GM10266 (cell line): Measurements from ENCODE around the gene SDF2L1.
"Not testable (repeated sequence)": the region's sequence is repeated elsewhere in the genome, so short reads cannot be mapped to it uniquely, and the experiment has no call there.

Source experiments
- DNase-seq: peaks from one replicate; pipeline ENCODE4 v3.0.0; 2012; ENCODE audit errors: extremely low spot score
- TF ChIP-seq, protein P1 (sequence below): IDR thresholded peaks from 2 replicates; pipeline ENCODE4 v1.5.1; 2012; ENCODE audit warnings: mild to moderate bottlenecking, low read depth; ENCODE audit not compliant: control insufficient read depth, insufficient read depth; ENCODE audit errors: missing control alignments

Gene SDF2L1, protein sequence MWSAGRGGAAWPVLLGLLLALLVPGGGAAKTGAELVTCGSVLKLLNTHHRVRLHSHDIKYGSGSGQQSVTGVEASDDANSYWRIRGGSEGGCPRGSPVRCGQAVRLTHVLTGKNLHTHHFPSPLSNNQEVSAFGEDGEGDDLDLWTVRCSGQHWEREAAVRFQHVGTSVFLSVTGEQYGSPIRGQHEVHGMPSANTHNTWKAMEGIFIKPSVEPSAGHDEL

DNA sequence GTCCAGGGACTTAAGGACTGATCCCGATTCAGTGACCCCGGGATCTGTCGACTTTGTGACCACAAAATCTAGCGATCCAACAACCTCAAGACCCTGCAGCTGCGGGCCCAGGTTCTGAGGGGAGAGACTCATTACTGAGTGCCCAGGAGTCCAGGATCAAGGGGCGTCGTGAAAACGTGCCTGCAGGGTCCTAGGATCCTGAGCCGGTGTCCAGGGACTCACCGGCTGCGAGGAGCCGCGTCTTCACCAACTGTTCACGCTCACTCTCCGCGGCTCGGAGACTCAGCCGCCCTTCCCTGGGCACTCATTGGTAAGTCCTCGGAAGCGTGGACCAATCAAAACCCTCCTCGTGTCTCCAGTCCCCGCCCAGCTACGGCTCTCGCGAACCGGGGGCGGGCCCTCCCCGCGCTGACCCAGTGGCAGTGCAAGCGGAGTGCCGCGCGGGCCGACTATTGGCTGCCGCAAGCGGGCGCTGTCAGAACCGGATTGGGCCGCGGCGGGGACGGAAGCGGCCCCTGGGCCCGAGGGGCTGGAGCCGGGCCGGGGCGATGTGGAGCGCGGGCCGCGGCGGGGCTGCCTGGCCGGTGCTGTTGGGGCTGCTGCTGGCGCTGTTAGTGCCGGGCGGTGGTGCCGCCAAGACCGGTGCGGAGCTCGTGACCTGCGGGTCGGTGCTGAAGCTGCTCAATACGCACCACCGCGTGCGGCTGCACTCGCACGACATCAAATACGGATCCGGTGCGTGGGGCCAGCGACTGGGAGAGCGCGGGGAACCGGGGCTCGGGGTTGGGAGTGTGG, at the start of gene SDF2L1:
Gene SDF2L1, plus strand, starts transcription at position 514 of the 795 bp plus-strand sequence. Its CDS starts 35 bp downstream, at position 549.
- TF ChIP-seq, protein P1, sequence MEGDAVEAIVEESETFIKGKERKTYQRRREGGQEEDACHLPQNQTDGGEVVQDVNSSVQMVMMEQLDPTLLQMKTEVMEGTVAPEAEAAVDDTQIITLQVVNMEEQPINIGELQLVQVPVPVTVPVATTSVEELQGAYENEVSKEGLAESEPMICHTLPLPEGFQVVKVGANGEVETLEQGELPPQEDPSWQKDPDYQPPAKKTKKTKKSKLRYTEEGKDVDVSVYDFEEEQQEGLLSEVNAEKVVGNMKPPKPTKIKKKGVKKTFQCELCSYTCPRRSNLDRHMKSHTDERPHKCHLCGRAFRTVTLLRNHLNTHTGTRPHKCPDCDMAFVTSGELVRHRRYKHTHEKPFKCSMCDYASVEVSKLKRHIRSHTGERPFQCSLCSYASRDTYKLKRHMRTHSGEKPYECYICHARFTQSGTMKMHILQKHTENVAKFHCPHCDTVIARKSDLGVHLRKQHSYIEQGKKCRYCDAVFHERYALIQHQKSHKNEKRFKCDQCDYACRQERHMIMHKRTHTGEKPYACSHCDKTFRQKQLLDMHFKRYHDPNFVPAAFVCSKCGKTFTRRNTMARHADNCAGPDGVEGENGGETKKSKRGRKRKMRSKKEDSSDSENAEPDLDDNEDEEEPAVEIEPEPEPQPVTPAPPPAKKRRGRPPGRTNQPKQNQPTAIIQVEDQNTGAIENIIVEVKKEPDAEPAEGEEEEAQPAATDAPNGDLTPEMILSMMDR, result peak; percentile 12
- peak; percentile 99 for DNase-seq

DNA sequence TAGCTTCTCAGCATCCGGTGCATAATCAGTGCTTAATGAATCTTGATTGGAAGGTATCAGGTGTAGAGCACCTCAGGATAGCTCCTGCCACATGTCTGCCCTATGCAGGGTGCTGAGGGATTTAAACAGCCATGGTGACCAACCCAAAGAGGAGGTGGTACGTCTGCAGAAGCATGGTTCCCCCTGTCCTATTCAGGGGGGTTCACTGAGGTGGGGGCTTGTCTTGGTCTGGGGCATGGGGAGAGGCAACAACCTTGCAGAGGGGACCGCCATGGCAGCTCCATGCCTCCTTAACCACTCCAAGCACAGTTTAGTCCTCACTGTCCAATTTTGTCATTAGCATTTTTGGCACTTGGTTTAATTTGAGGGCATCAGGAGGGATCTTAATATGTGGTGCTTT, 49.7 kb upstream of the SDF2L1 start:
- TF ChIP-seq, protein P1, result no peak
- DNase-seq, result no peak

DNA sequence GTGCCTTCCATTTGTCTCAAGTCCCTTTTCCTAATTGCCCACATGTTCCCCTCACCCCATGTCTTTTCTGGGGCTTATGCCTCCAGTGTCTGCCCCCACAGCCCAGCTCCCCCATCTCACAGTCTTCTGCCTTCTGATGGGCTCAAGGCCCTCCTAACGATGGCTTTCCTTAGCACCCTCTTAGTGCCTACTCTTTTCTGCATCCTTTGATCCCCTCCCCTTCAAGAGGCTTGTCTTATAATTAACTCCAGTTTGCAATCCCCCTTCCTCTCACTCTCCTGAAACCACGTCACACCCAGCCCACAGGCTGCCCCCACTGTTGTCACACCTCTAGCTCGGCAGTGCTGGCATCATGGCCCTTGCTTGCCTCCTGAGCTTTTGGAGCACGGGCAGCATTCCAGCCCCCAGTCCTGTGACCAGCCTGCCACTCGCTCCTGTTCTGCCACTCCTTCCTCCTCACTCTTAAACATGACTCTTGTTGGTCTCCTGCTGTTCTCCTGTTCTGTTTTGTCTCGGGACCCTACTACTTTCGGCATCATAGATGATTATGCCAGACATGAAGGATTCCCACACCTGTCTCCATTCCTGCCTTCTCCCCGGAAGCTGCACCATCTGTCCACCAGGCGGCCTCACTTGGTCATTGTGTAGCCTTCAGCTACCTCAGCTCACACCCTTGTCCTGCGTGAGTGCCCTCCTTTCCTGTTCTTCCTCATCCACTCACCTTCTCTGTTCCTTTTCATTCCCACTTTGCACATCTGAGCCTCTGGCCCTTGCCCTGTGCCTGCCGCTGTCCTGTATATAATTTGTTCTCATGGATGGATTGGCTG, 48.5 kb upstream of the SDF2L1 start:
- DNase-seq, result no peak
- TF ChIP-seq, protein P1, result no peak

DNA sequence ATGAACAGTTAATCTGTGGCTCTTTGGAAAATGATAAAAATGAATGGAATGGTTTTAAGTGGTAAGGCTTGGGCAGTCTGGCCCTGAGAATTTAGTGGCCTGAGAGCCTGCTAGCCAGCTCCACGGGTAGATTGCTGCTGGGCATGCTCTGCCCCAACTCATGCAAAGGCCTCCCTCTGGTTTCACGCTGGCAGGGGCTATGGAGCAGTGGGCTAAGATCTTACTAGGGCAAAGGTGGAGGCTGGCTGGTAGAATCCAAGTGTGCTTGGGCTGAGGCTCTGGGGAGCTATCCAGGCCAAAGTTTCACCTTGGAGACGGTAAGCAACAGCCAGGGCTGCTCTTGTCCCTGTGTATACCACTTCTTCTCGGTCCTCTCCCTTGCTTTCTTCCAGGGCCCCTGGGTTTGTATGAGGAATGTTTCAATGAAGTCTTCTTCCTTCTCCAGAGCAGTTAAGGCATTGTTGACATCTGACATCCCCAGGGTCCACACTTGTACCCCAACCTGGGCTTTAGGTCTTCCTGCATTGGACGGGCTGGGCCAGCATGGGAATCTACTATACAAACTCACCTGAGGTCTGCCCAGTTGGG, 47.1 kb upstream of the SDF2L1 start:
- TF ChIP-seq, protein P1, result no peak
- no peak for DNase-seq

DNA sequence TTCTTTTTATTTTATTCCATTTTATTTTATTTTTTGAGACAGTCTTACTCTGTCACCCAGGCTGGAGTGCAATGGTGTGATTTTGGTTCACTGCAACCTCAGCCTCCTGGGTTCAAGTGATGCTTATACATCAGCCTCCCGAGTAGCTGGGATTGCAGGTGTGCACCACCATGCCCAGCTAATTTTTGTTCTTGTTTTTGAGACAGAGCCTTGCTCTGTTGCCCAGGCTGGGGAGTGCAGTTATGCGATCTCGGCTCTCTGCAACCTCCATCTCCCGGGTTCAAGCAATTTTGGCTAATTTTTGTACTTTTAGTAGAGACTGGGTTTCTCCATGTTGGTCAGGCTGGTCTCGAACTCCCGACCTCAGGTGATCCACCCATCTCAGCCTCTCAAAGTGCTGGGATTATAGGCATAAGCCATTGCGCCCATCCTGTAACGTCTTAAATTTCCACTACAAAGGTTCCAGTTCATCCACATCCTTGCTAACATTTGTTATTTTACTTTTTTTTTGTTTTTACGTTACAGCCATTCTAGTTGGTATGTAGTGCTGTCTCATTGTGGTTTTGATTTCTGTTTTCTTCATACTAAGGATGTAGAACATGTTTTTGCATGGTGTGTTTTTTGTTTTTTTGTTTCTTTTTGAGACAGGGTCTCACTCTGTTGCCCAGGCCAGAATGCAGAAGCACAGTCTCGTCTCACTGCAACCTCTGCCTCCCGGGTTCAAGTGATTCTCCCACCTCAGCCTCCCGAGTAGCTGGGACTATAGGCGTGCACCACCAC, 45.6 kb upstream of the SDF2L1 start:
- DNase-seq, result not testable (repeated sequence)

DNA sequence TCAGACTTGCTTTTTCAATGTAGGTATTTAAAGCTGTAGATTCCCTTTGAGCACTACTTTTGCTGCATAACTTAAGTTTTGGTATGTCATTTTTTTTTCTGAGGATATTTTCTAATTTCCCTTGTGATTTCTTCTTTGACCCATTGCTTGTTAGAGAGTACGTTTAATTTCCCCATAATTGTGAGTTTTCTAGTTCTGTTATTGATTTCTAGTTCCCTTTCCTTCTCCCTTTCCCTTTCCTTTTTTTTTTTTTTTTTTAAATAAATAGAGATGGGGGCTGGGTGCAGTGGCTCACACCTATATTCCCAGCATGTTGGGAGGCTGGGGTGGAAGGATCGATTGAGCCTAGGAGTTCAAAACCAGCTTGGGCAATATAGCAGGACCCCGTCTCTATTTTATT, 43.8 kb upstream of the SDF2L1 start:
- no peak for DNase-seq
- TF ChIP-seq, protein P1, result no peak
